Measurements from ENCODE around the gene TSHZ3. TPM values are rescaled to one million over a fixed set of nuclear protein-coding genes. Genes with fewer than 3 reads are reported as not detected.

Gene TSHZ3, protein sequence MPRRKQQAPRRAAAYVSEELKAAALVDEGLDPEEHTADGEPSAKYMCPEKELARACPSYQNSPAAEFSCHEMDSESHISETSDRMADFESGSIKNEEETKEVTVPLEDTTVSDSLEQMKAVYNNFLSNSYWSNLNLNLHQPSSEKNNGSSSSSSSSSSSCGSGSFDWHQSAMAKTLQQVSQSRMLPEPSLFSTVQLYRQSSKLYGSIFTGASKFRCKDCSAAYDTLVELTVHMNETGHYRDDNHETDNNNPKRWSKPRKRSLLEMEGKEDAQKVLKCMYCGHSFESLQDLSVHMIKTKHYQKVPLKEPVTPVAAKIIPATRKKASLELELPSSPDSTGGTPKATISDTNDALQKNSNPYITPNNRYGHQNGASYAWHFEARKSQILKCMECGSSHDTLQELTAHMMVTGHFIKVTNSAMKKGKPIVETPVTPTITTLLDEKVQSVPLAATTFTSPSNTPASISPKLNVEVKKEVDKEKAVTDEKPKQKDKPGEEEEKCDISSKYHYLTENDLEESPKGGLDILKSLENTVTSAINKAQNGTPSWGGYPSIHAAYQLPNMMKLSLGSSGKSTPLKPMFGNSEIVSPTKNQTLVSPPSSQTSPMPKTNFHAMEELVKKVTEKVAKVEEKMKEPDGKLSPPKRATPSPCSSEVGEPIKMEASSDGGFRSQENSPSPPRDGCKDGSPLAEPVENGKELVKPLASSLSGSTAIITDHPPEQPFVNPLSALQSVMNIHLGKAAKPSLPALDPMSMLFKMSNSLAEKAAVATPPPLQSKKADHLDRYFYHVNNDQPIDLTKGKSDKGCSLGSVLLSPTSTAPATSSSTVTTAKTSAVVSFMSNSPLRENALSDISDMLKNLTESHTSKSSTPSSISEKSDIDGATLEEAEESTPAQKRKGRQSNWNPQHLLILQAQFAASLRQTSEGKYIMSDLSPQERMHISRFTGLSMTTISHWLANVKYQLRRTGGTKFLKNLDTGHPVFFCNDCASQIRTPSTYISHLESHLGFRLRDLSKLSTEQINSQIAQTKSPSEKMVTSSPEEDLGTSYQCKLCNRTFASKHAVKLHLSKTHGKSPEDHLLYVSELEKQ
- total RNA-seq = 21.5 and 21.7 TPM in 2 replicates

GRCh38 chr19:31349160-31349881 lies at the start of gene TSHZ3:
TSS of gene TSHZ3 (minus strand) at chr19:31349436. CDS start at chr19:31349219, 217 bp downstream.

Measured in hair follicle dermal papilla cell (primary cell).